Breast epithelium (tissue), 4 donors: Measurements from ENCODE around the gene MRTO4. TPM values are rescaled to one million over a fixed set of nuclear protein-coding genes. Genes with fewer than 3 reads are reported as not detected.

Experiments
- DNase-seq, 2 donors: peaks; one replicate each; pipeline ENCODE4 v3.0.0-alpha.2; 2019; ENCODE audit warnings: low spot score in 2 of 2
- H3K27ac ChIP-seq, 2 donors: fragments of 200-600 bp; sonication (generic) in 1 of 2; one replicate each; pipeline ENCODE4 v1.5.1; 2016 to 2019; ENCODE audit warnings: mild to moderate bottlenecking in 1 of 2
- H3K27me3 ChIP-seq, 2 donors: fragments of 200-600 bp; sonication (generic) in 1 of 2; one replicate each; pipeline versions ENCODE4 v1.5.1 to v1.6.0; 2017 to 2019; ENCODE audit warnings: control low read depth in 1 of 2, mild to moderate bottlenecking in 1 of 2
- H3K36me3 ChIP-seq: fragments of 200-600 bp; one replicate; pipeline ENCODE4 v1.5.1; 2019
- H3K4me1 ChIP-seq, 2 donors: fragments of 200-600 bp; sonication (generic); one replicate each; pipeline ENCODE4 v1.5.1; 2016 to 2019; ENCODE audit warnings: control low read depth in 1 of 2
- H3K4me3 ChIP-seq, 3 donors: fragments of 200-600 bp; sonication (generic); 1 replicate in 2 of 3; 2 replicates in 1 of 3; pipeline ENCODE4 v1.5.1; 2016 to 2019; ENCODE audit warnings: mild to moderate bottlenecking in 3 of 3, moderate library complexity in 2 of 3
- H3K9me3 ChIP-seq, 2 donors: fragments of 200-600 bp; sonication (generic) in 1 of 2; one replicate each; pipeline ENCODE4 v1.5.1; 2016 to 2019; ENCODE audit warnings: control low read depth in 1 of 2
- CTCF ChIP-seq, 3 donors: fragments of 450-650 bp; IDR thresholded peaks; one replicate each; pipeline ENCODE4 v1.5.1; 2016 to 2017; ENCODE audit warnings: antibody characterized with exemption in 3 of 3, mild to moderate bottlenecking in 3 of 3, moderate library complexity in 3 of 3
- POLR2A ChIP-seq: fragments of 450-650 bp; IDR thresholded peaks from one replicate; pipeline ENCODE4 v1.6.1; 2016; ENCODE audit warnings: antibody characterized with exemption, mild to moderate bottlenecking, moderate library complexity
- POLR2AphosphoS5 ChIP-seq, 3 donors: sonication (generic); formaldehyde crosslinking; IDR thresholded peaks; one replicate each; pipeline ENCODE4 v1.6.1; 2017; ENCODE audit warnings: antibody characterized with exemption in 3 of 3
- intact Hi-C: fragments of 100-400 bp; cut with DNase I; formaldehyde crosslinking; loops from one replicate; pipeline ENCODE4 v1.15.1; 2023; ENCODE audit warnings: low total_unique reads
- total RNA-seq, 3 donors: library from RNA; depleted of rRNA; stranded (reverse); fragments of >200 nt; gene quantifications; one replicate each; pipeline ENCODE4 v1.1.0, GENCODE V29; 2016

Gene MRTO4
- total RNA-seq, 3 donors from 2014 or later = 18.9 to 35.4 (median 27.4) TPM

- H3K27me3 ChIP-seq = no peaks in the 10 kb centered on the region
Measured at GRCh38 chr1:19220080-19220846, 31.3 kb upstream of the MRTO4 start.

DNA sequence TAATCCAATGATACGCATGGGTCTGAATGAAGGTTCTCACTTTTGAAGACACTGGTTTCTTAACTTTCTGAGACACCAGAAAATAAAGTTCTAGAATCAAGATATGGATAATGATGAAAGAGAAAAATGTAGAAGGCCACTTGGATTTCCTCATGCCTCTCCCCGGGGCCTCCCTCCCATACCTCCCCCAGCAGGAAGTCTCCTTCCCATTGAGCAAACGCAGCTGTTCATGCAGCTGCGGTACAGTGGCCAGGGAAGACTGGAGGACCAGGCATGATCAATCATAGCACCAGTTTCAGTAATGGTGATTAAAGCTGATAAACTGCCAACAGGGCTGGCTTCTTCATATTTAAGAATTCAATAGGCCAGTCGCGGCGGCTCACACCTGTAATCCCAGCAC, 30.6 kb upstream of the MRTO4 start:
- H3K4me3 ChIP-seq = no peak overlapping the region
- no peaks in the 10 kb centered on the region for H3K9me3 ChIP-seq
- intact Hi-C loops = no loop called here
- no peak for TF ChIP-seq CTCF (IDR thresholded peaks at IDR 0.05)
- TF ChIP-seq POLR2AphosphoS5 (IDR thresholded peaks at IDR 0.05) = no peak
- TF ChIP-seq POLR2A = no peak
- peaks cover 8% of the 10 kb centered on the region for H3K36me3 ChIP-seq
- H3K27me3 ChIP-seq = no peaks in the 10 kb centered on the region
- H3K27ac ChIP-seq = no peak overlapping the region
- no peak for DNase-seq
- H3K4me1 ChIP-seq = no peaks in the 10 kb centered on the region

More at GRCh38 chr1:19220080-19220846, 31.3 kb upstream of the MRTO4 start:
- no peak for DNase-seq
- Histone ChIP-seq H3K36me3 (peaks cover 6% of the 10 kb centered on the region), H3K4me3 (no peak overlapping the region), H3K27ac (no peak overlapping the region), H3K4me1 (no peaks in the 10 kb centered on the region), H3K9me3 (no peaks in the 10 kb centered on the region)
- intact Hi-C loops = no loop called here
- TF ChIP-seq POLR2AphosphoS5 (IDR thresholded peaks at IDR 0.05) (no peak), CTCF (IDR thresholded peaks at IDR 0.05) (no peak), POLR2A (no peak)

DNA sequence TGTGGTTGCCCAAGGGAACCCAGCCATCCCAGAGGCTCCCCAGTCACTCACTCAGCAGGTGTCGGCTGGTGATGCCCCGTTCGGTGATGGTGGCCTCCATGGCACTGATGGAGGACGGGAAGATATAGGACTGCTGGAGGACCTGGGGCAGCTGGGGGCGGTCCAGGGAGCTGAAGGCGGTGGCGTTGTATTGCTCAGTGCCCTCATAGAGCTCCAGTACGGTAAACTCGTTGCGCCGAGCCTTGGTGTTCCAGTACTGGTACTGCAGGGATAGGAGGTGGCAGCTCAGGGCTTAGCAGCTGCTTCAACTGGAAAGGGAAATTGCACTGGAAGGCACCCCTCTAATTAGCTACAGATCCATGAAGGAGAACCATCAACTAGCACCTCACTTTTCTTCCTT, 29.0 kb upstream of the MRTO4 start:
- H3K36me3 ChIP-seq = peaks cover 12% of the 10 kb centered on the region
- H3K9me3 ChIP-seq = no peaks in the 10 kb centered on the region
- DNase-seq = no peak
- no peaks in the 10 kb centered on the region for H3K27me3 ChIP-seq
- no peaks in the 10 kb centered on the region for H3K4me1 ChIP-seq
- intact Hi-C loops = no loop called here
- H3K27ac ChIP-seq = no peak overlapping the region
- TF ChIP-seq POLR2A (no peak), CTCF (IDR thresholded peaks at IDR 0.05) (no peak), POLR2AphosphoS5 (IDR thresholded peaks at IDR 0.05) (no peak)
- no peak overlapping the region for H3K4me3 ChIP-seq

DNA sequence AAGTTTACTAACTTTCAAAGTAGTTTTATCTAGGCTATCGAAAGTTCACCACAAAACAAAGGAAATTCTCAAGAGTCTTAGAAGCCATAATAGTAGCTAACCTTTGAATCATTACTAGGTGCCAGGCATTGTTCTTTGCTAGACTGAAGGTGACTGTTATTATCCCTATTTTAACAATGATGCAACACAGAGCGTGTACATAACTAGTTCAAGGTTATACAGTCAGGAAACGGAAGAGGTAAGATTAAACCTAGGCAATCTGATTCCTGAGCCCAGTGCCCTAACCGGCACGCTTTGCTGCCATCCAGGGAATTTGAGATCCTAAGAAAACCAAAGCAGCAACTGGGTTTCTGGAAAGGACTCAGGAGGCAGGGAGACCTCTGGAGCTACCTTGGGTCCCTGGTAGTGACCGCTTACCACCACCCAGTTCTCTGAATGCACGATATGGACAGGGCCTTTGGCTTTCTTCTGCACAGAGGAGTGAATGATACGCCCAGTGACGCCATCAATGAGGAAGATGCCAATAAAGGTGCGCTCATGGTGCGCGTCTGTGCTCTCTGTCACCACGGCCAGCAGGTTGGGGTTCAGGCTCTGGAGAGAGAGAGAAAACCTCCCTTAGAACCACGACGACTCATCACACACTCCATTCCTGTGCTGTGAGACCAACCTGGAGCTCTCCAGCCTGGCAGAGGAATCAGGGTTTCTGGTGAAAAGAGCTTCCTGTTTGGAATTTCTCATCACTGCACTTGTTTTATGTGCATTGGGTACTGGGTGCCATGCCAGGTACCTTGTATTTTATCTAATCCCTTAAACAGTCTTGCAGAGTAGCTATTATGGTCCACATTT, 28.4 kb upstream of the MRTO4 start:
- Histone ChIP-seq H3K27me3 (no peaks in the 10 kb centered on the region), H3K36me3 (peaks cover 12% of the 10 kb centered on the region), H3K4me1 (no peaks in the 10 kb centered on the region), H3K9me3 (no peaks in the 10 kb centered on the region), H3K27ac (no peak overlapping the region), H3K4me3 (no peak overlapping the region)
- no peak for DNase-seq
- intact Hi-C loops = no loop called here
- TF ChIP-seq POLR2A (no peak), POLR2AphosphoS5 (IDR thresholded peaks at IDR 0.05) (no peak), CTCF (IDR thresholded peaks at IDR 0.05) (no peak)

DNA sequence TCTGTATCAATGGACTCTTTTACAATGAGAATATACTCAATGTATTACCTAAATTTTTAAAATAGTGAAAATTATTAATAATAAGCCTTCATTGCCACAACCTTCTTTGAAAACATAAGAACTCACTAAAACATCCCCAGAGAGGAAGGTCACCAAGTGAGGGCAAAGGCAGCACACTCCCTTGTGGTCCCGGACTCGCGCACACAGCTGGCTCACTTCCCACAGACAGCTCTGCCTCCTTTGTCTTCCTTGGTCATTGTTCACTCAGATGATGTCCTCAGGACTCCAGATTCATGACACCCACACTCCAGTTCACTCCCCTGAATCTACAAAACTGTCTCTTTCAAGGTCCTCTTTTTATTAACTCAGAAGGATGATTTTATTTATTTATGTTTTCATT, 22.4 kb upstream of the MRTO4 start:
- TF ChIP-seq CTCF (IDR thresholded peaks at IDR 0.05) (no peak), POLR2AphosphoS5 (IDR thresholded peaks at IDR 0.05) (no peak), POLR2A (no peak)
- no peak overlapping the region for H3K4me3 ChIP-seq
- no peaks in the 10 kb centered on the region for H3K9me3 ChIP-seq
- intact Hi-C loops = no loop called here
- H3K27me3 ChIP-seq = no peaks in the 10 kb centered on the region
- H3K36me3 ChIP-seq = peaks cover 10% of the 10 kb centered on the region
- no peak overlapping the region for H3K27ac ChIP-seq
- no peaks in the 10 kb centered on the region for H3K4me1 ChIP-seq
- no peak for DNase-seq
